ENCODE data around the gene TRPM8. TPM values are rescaled to one million over a fixed set of nuclear protein-coding genes. Genes with fewer than 3 reads are reported as not detected.
"Not testable (repeated sequence)": the region's sequence is repeated elsewhere in the genome, so short reads cannot be mapped to it uniquely, and the experiment has no call there.

TRPM8 gene
- total RNA-seq, 4 donors from 2014 or later, result 0.34 to 0.72 TPM; not detected in 2

DNA sequence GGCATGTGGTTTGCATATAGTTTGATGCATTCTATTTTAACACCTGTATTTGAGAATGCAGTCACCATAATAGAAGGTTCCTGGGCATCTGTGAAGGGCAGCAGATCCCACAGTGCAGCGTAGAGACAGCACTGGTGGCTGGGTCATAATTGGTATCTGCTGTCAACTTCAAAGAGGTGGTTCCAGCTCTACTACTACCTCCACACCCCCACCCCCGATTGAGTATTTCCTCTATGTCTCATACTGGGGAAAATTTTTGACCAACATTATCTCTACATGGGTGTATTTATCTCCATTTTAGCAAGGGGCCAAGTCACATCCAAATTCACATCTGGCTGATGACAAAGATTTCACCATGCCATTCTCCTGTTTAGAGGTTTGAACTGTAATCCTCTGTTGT lies 43.0 kb downstream of the TRPM8 start:
- no peaks in the 10 kb centered on the region for H3K27me3 ChIP-seq
- no peaks in the 10 kb centered on the region for H3K4me1 ChIP-seq
- no peak overlapping the region for H3K4me3 ChIP-seq
- no peak for DNase-seq (ENCODE audit: low spot score in 2 of 2)
- TF ChIP-seq EP300 (IDR thresholded peaks at IDR 0.05), result no peak
- TF ChIP-seq, protein P1, sequence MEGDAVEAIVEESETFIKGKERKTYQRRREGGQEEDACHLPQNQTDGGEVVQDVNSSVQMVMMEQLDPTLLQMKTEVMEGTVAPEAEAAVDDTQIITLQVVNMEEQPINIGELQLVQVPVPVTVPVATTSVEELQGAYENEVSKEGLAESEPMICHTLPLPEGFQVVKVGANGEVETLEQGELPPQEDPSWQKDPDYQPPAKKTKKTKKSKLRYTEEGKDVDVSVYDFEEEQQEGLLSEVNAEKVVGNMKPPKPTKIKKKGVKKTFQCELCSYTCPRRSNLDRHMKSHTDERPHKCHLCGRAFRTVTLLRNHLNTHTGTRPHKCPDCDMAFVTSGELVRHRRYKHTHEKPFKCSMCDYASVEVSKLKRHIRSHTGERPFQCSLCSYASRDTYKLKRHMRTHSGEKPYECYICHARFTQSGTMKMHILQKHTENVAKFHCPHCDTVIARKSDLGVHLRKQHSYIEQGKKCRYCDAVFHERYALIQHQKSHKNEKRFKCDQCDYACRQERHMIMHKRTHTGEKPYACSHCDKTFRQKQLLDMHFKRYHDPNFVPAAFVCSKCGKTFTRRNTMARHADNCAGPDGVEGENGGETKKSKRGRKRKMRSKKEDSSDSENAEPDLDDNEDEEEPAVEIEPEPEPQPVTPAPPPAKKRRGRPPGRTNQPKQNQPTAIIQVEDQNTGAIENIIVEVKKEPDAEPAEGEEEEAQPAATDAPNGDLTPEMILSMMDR (IDR thresholded peaks at IDR 0.05), result no peak
- H3K36me3 ChIP-seq, result no peaks in the 10 kb centered on the region
- H3K27ac ChIP-seq, result no peak overlapping the region
- 91% methylated on average over 2 of the region's 2 CpGs for WGBS
- H3K9me3 ChIP-seq, result no peaks in the 10 kb centered on the region

DNA sequence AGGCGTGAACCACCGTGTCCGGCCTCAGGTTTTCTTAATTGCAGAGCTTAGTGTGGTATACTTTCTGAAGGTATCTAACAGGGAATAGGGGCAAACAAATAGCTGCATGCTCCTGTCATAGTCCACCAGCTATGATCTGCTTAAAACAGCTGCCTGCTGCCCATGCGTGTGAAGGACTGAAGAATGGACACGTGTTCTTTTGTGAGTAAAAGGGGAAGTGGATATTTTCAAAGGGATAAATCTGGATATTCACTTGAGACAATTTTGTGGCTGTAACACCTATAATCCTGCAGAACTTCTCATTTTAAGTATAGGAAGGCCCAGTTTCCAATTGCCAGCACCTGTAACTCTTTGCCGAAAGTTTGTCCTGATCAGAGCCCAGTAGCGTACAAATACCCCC lies 44.7 kb downstream of the TRPM8 start:
- Histone ChIP-seq H3K9me3 (no peaks in the 10 kb centered on the region), H3K36me3 (no peaks in the 10 kb centered on the region), H3K4me3 (no peak overlapping the region), H3K27me3 (no peaks in the 10 kb centered on the region), H3K4me1 (no peaks in the 10 kb centered on the region), H3K27ac (no peak overlapping the region)
- no peak for DNase-seq (ENCODE audit: low spot score in 2 of 2)
- WGBS, result 92% methylated on average over 7 of the region's 7 CpGs
- TF ChIP-seq POLR2A (IDR thresholded peaks at IDR 0.05) (no peak), EP300 (IDR thresholded peaks at IDR 0.05) (no peak), POLR2AphosphoS5 (IDR thresholded peaks at IDR 0.05) (no peak)
- TF ChIP-seq, protein P1 (IDR thresholded peaks at IDR 0.05), result no peak

DNA sequence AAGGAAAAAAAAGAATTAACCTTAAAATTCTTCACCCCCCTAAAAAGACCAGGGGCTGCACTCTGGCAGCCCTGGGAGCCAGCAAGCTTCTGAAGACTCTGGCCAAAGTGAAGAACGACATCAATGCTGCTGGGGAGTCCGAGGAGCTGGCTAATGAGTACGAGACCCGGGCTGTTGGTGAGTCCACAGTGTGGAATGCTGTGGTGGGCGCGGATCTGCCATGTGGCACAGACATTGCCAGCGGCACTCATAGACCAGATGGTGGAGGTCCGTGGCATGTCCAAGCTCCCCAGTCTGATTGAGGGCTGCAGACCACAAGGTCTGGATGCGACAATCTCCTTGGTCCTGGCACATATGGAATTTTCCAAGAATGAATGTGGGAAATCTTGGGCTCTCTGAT lies 47.4 kb downstream of the TRPM8 start:
- TF ChIP-seq, protein P1 (IDR thresholded peaks at IDR 0.05), result no peak
- TF ChIP-seq POLR2AphosphoS5 (IDR thresholded peaks at IDR 0.05) (no peak), POLR2A (IDR thresholded peaks at IDR 0.05) (no peak), EP300 (IDR thresholded peaks at IDR 0.05) (no peak)
- Histone ChIP-seq H3K9me3 (no peaks in the 10 kb centered on the region), H3K27ac (no peak overlapping the region), H3K4me3 (no peak overlapping the region), H3K27me3 (no peaks in the 10 kb centered on the region), H3K4me1 (no peaks in the 10 kb centered on the region), H3K36me3 (no peaks in the 10 kb centered on the region)
- 86% methylated on average over 7 of the region's 9 CpGs for WGBS
- DNase-seq (ENCODE audit: low spot score in 2 of 2), result no peak

DNA sequence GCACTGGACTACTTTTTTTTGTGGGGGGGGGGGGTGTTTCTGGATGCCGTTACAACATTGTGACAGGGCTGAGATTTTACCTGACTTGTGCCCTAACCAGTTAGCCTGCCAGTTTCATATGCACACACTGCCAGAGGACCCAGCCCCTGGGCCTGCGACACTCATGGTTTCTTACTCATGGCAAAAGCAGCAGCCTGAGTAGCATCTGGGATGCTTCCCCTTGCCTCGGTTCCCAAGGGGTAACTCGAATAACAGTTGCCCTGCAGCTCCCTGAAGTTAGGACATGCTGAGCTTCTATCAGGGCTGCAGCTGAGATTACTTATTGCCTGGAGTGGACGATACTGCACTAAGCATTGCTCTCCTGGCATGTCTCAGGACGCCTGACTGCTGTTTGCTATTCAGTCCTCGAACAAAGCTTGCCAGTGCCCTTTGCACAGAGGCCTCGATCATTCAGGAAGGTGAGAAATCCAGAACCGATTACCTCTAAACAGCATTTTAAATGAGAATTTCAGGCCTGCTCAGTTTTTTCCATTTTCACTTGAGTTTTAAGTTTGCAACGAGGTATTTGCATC lies 47.9 kb downstream of the TRPM8 start:
- TF ChIP-seq POLR2AphosphoS5 (IDR thresholded peaks at IDR 0.05) (no peak), EP300 (IDR thresholded peaks at IDR 0.05) (no peak), POLR2A (IDR thresholded peaks at IDR 0.05) (no peak)
- TF ChIP-seq, protein P1 (IDR thresholded peaks at IDR 0.05), result no peak
- Histone ChIP-seq H3K27me3 (no peaks in the 10 kb centered on the region), H3K4me1 (no peaks in the 10 kb centered on the region), H3K9me3 (no peaks in the 10 kb centered on the region), H3K27ac (no peak overlapping the region), H3K4me3 (no peak overlapping the region), H3K36me3 (no peaks in the 10 kb centered on the region)
- WGBS, result 78% methylated on average over 9 of the region's 10 CpGs
- DNase-seq (ENCODE audit: low spot score in 2 of 2), result no peak

DNA sequence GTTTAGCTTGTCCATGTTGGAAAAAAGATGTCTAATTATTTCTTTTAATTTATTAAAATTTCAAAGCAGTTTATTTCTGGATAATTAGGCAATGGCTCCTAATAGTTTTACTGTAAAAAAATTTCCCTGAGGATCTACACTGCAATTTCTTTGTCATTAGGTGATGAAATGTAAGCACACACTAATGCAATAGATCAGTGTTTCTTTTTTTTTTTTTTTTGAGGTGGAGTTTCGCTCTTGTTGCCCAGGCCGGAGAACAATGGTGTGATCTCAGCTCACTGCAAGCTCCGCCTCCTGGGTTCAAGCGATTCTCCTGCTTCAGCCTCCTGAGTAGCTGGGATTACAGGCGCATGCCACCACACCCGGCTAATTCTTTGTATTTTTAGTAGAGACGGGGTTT lies 48.5 kb downstream of the TRPM8 start:
- not testable (repeated sequence) for DNase-seq (ENCODE audit: low spot score in 2 of 2); H3K27ac ChIP-seq; H3K4me1 ChIP-seq; H3K36me3 ChIP-seq; H3K9me3 ChIP-seq; H3K4me3 ChIP-seq; H3K27me3 ChIP-seq
- 92% methylated on average over 7 of the region's 7 CpGs for WGBS

DNA sequence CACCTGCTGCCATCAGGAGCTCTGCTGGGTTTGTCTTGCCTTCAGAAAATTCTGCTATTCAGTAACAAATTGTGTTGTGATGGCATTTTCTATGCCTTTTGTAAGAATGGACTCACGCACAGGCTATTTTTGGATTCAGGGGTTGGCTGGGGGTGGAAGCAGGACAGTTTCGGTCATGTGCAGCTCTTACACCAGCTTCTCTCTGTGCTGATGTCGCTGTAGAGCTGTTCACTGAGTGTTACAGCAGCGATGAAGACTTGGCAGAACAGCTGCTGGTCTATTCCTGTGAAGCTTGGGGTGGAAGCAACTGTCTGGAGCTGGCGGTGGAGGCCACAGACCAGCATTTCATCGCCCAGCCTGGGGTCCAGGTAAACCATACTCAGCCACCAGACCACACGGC lies 49.2 kb downstream of the TRPM8 start:
- Histone ChIP-seq H3K4me1 (no peaks in the 10 kb centered on the region), H3K27ac (no peak overlapping the region)
- TF ChIP-seq POLR2A (IDR thresholded peaks at IDR 0.05) (no peak), EP300 (IDR thresholded peaks at IDR 0.05) (no peak), POLR2AphosphoS5 (IDR thresholded peaks at IDR 0.05) (no peak)
- TF ChIP-seq, protein P1 (IDR thresholded peaks at IDR 0.05), result no peak

More for the DNA sequence above, 49.2 kb downstream of the TRPM8 start:
- DNase-seq (ENCODE audit: low spot score in 2 of 2), result no peak
- no peaks in the 10 kb centered on the region for H3K27me3 ChIP-seq
- 78% methylated on average over 5 of the region's 7 CpGs for WGBS
- H3K4me3 ChIP-seq, result no peak overlapping the region
- H3K36me3 ChIP-seq, result no peaks in the 10 kb centered on the region
- no peaks in the 10 kb centered on the region for H3K9me3 ChIP-seq

All from suprapubic skin (tissue), 4 donors.